UCSD-AML1 (cell line): ENCODE measurements around the gene CARM1.

Source experiments
- DNase-seq: peaks from one replicate; lab custom pipeline; 2025; ENCODE audit not compliant: unreplicated experiment; lab: John Stamatoyannopoulos, UW

The CARM1 gene

GRCh38 chr19:10968527-10969135 lies 97.3 kb downstream of the CARM1 start:
- DNase-seq, result no peak

GRCh38 chr19:10971107-10971726 lies 99.9 kb downstream of the CARM1 start:
- no peak for DNase-seq
